MM.1S (cell line): ENCODE data around the gene DECR2.

Experiments used
- EZH2 ChIP-seq: fragments of 300-600 bp; sonication (generic); optimal IDR thresholded peaks from 2 replicates; pipeline ENCODE3; 2017; ENCODE audit warnings: low read depth, mild to moderate bottlenecking, antibody characterized with exemption, low read length, mixed read lengths
- EZH2phosphoT487 ChIP-seq: fragments of 300-600 bp; sonication (generic); IDR thresholded peaks from 2 replicates; pipeline ENCODE4 v1.6.1; 2018; ENCODE audit warnings: antibody characterized with exemption, low read length
- TF ChIP-seq, protein P1 (sequence below): fragments of 300-600 bp; sonication (generic); IDR thresholded peaks from 2 replicates; pipeline ENCODE4 v1.5.1; 2016; ENCODE audit warnings: antibody characterized with exemption, low read length, mixed read lengths

DNA sequence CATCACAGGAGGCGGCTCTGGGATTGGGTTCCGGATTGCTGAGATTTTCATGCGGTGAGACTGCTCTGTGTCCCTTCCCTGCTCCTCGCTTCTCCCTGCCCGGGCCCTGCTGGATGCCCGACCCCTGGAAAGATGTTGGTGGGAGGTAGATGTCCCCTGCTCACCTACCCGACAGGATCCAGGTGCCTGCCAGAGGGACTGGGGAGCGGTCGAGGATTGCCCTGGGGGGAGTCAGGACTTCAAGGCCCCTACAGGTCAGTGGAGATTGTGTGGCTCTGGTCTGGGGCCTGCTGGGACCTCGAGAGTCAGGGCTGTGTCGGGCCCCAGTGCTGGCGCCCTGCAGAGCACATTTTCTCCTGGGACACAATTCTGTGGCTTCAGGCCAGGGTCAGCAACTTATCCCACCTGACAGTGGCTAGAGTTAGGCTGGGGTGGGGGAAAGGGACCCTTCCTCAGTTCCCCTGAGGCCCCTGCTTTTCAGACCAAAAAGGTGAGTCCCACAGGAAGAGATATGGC, 3.3 kb downstream of the DECR2 start:
- TF ChIP-seq, protein P1, sequence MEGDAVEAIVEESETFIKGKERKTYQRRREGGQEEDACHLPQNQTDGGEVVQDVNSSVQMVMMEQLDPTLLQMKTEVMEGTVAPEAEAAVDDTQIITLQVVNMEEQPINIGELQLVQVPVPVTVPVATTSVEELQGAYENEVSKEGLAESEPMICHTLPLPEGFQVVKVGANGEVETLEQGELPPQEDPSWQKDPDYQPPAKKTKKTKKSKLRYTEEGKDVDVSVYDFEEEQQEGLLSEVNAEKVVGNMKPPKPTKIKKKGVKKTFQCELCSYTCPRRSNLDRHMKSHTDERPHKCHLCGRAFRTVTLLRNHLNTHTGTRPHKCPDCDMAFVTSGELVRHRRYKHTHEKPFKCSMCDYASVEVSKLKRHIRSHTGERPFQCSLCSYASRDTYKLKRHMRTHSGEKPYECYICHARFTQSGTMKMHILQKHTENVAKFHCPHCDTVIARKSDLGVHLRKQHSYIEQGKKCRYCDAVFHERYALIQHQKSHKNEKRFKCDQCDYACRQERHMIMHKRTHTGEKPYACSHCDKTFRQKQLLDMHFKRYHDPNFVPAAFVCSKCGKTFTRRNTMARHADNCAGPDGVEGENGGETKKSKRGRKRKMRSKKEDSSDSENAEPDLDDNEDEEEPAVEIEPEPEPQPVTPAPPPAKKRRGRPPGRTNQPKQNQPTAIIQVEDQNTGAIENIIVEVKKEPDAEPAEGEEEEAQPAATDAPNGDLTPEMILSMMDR = no peak
- TF ChIP-seq EZH2 (no peak), EZH2phosphoT487 (no peak)
